IMR-90 (cell line): ENCODE results near the gene CITED4. TPM values are rescaled to one million over a fixed set of nuclear protein-coding genes. Genes with fewer than 3 reads are reported as not detected.

Source experiments
- ATAC-seq: fragments of 200-7000 bp; cut with Tn5 transposase; 2 replicates; pipeline ENCODE4 v1.9.1; 2020; ENCODE audit warnings: low read depth, mild to moderate bottlenecking, moderate library complexity
- BruUV-seq: library from RNA; stranded (reverse); fragments of 400-500 nt; replicated peaks from 2 replicates; lab custom pipeline; 2021; lab: Mats Ljungman, UMichigan
- CTCF ChIA-PET: fragments of 300-600 bp; formaldehyde crosslinking; extraction: SDS; loops from one replicate; lab custom pipeline; 2021; ENCODE audit warnings: antibody characterized with exemption; lab: Yijun Ruan, JAX
- POLR2A ChIA-PET: fragments of 300-600 bp; sonication (Branson Sonifier 250); formaldehyde crosslinking; loops from one replicate; lab custom pipeline; 2022; ENCODE audit warnings: antibody characterized with exemption; ENCODE audit not compliant: unreplicated experiment; lab: Charles Lee
- DNase-seq: peaks from one replicate; pipeline ENCODE4 v3.0.0; 2013
- H2AFZ ChIP-seq: replicated peaks from 2 replicates; pipeline ENCODE3; 2013; ENCODE audit warnings: low read length, mild to moderate bottlenecking; ENCODE audit not compliant: poor library complexity
- H2AK5ac ChIP-seq: 2 replicates; pipeline ENCODE4 v1.6.1; 2013; ENCODE audit warnings: low read depth, low read length, inconsistent platforms
- H2AK9ac ChIP-seq: replicated peaks from 2 replicates; pipeline ENCODE3; 2013; ENCODE audit warnings: mild to moderate bottlenecking, low read depth, low read length, moderate library complexity; ENCODE audit not compliant: poor library complexity
- H2BK120ac ChIP-seq: 2 replicates; pipeline ENCODE4 v1.6.1; 2013; ENCODE audit warnings: low read depth, low read length, inconsistent platforms
- H2BK15ac ChIP-seq: 3 replicates; pipeline ENCODE4 v1.6.1; 2013; ENCODE audit warnings: low read depth, low read length, inconsistent platforms
- H2BK20ac ChIP-seq: 2 replicates; pipeline ENCODE4 v1.6.1; 2013; ENCODE audit warnings: low read depth, mild to moderate bottlenecking, inconsistent platforms, low read length, moderate library complexity
- H2BK5ac ChIP-seq: 2 replicates; pipeline ENCODE4 v1.6.1; 2013; ENCODE audit warnings: mild to moderate bottlenecking, low read depth, low read length, inconsistent platforms; ENCODE audit not compliant: poor library complexity, severe bottlenecking
- H3K14ac ChIP-seq: replicated peaks from 2 replicates; pipeline ENCODE4 v1.6.1; 2013; ENCODE audit warnings: low read depth, low read length, inconsistent platforms
- H3K18ac ChIP-seq: 2 replicates; pipeline ENCODE4 v1.6.1; 2013; ENCODE audit warnings: low read depth, low read length, control low read depth
- H3K23ac ChIP-seq: 2 replicates; pipeline ENCODE4 v1.6.1; 2013; ENCODE audit warnings: low read depth, low read length, inconsistent platforms
- H3K27ac ChIP-seq: 2 replicates; pipeline ENCODE4 v1.5.1; 2013; ENCODE audit warnings: mild to moderate bottlenecking, control low read depth, low read length; ENCODE audit not compliant: insufficient read depth
- H3K27me3 ChIP-seq: 2 replicates; pipeline ENCODE4 v1.6.1; 2013; ENCODE audit warnings: low read length; ENCODE audit not compliant: control insufficient read depth, insufficient read depth
- H3K36me3 ChIP-seq: 2 replicates; pipeline ENCODE4 v1.6.1; 2013; ENCODE audit warnings: low read length, mixed read lengths; ENCODE audit not compliant: control insufficient read depth, insufficient read depth
- H3K4ac ChIP-seq: 2 replicates; pipeline ENCODE4 v1.6.1; 2013; ENCODE audit warnings: low read depth, low read length, inconsistent platforms
- H3K4me1 ChIP-seq: 2 replicates; pipeline ENCODE4 v1.6.1; 2013; ENCODE audit warnings: low read length, mixed read lengths; ENCODE audit not compliant: control insufficient read depth, insufficient read depth
- H3K4me2 ChIP-seq: 2 replicates; pipeline ENCODE4 v1.6.1; 2013; ENCODE audit warnings: low read depth, mild to moderate bottlenecking, control low read depth, low read length, moderate library complexity
- H3K4me3 ChIP-seq: 2 replicates; pipeline ENCODE4 v1.5.1; 2013; ENCODE audit warnings: low read depth, mild to moderate bottlenecking, control low read depth, low read length, moderate library complexity; ENCODE audit not compliant: insufficient read depth
- H3K56ac ChIP-seq: 2 replicates; pipeline ENCODE4 v1.6.1; 2013; ENCODE audit warnings: low read length, inconsistent platforms; ENCODE audit not compliant: insufficient read depth; ENCODE audit errors: extremely low read depth
- H3K79me1 ChIP-seq, 2 experiments: 2 replicates each; pipeline ENCODE4 v1.6.1; 2013; ENCODE audit warnings: low read length in 2 of 2, inconsistent platforms in 1 of 2, low read depth in 1 of 2
- H3K9ac ChIP-seq: 2 replicates; pipeline ENCODE4 v1.6.1; 2013; ENCODE audit warnings: low read depth, low read length, control low read depth
- H3K9me1 ChIP-seq: 2 replicates; pipeline ENCODE4 v1.6.1; 2013; ENCODE audit warnings: low read length, inconsistent platforms; ENCODE audit not compliant: insufficient read depth
- H3K9me3 ChIP-seq: 2 replicates; pipeline ENCODE4 v1.6.1; 2013; ENCODE audit warnings: low read length; ENCODE audit not compliant: control insufficient read depth, insufficient read depth
- H4K20me1 ChIP-seq: 2 replicates; pipeline ENCODE4 v1.6.1; 2013; ENCODE audit warnings: low read length, inconsistent platforms; ENCODE audit not compliant: insufficient read depth
- H4K5ac ChIP-seq: 2 replicates; pipeline ENCODE4 v1.6.1; 2013; ENCODE audit warnings: mild to moderate bottlenecking, low read depth, low read length, control low read depth
- H4K8ac ChIP-seq, 2 experiments: 2 replicates each; pipeline ENCODE4 v1.6.1; 2013; ENCODE audit warnings: low read depth in 2 of 2, low read length in 2 of 2, control low read depth in 1 of 2, inconsistent platforms in 1 of 2
- H4K91ac ChIP-seq: 2 replicates; pipeline ENCODE4 v1.6.1; 2013; ENCODE audit warnings: low read depth, low read length, inconsistent platforms; ENCODE audit not compliant: insufficient read depth
- BHLHE40 ChIP-seq: fragments of 150-350 bp; IDR thresholded peaks from 2 replicates; pipeline ENCODE4 v1.6.1; 2016; ENCODE audit warnings: mild to moderate bottlenecking, low read depth, low read length
- CEBPB ChIP-seq: IDR thresholded peaks from 2 replicates; pipeline ENCODE4 v1.6.1; 2012; ENCODE audit warnings: low read depth, low read length, improper control_type of control experiment
- CHD1 ChIP-seq: IDR thresholded peaks from 2 replicates; pipeline ENCODE4 v1.6.1; 2012; ENCODE audit warnings: low read depth, low read length, improper control_type of control experiment
- ELK1 ChIP-seq: fragments of 150-350 bp; IDR thresholded peaks from 2 replicates; pipeline ENCODE4 v1.6.1; 2016; ENCODE audit warnings: low read depth, mild to moderate bottlenecking, low read length, moderate library complexity, borderline replicate concordance
- FOS ChIP-seq: fragments of 150-350 bp; IDR thresholded peaks from 2 replicates; pipeline ENCODE4 v1.6.1; 2016; ENCODE audit warnings: low read depth, low read length
- MAFK ChIP-seq: IDR thresholded peaks from 2 replicates; pipeline ENCODE4 v1.6.1; 2012; ENCODE audit warnings: low read depth, low read length, improper control_type of control experiment
- MAZ ChIP-seq: IDR thresholded peaks from 2 replicates; pipeline ENCODE4 v1.6.1; 2012; ENCODE audit warnings: low read depth, mild to moderate bottlenecking, low read length, improper control_type of control experiment, moderate library complexity, borderline replicate concordance
- MXI1 ChIP-seq: IDR thresholded peaks from 2 replicates; pipeline ENCODE4 v1.6.1; 2012; ENCODE audit warnings: low read depth, mild to moderate bottlenecking, low read length, moderate library complexity, borderline replicate concordance
- NFE2L2 ChIP-seq: fragments of 150-350 bp; IDR thresholded peaks from 2 replicates; pipeline ENCODE4 v1.6.1; 2016; ENCODE audit warnings: low read depth, mild to moderate bottlenecking, low read length
- POLR2A ChIP-seq: IDR thresholded peaks from 2 replicates; pipeline ENCODE4 v1.6.1; 2012; ENCODE audit warnings: mild to moderate bottlenecking, low read depth, low read length
- RAD21 ChIP-seq: IDR thresholded peaks from 2 replicates; pipeline ENCODE4 v1.6.1; 2012; ENCODE audit warnings: low read length, improper control_type of control experiment
- RCOR1 ChIP-seq: IDR thresholded peaks from 2 replicates; pipeline ENCODE4 v1.6.1; 2012; ENCODE audit warnings: mild to moderate bottlenecking, low read length, improper control_type of control experiment; ENCODE audit not compliant: insufficient replicate concordance
- RFX5 ChIP-seq: IDR thresholded peaks from 2 replicates; pipeline ENCODE4 v1.8.0; 2012; ENCODE audit warnings: low read depth, mild to moderate bottlenecking, low read length, moderate library complexity
- SMC3 ChIP-seq: fragments of 150-350 bp; IDR thresholded peaks from 2 replicates; pipeline ENCODE4 v1.6.1; 2016; ENCODE audit warnings: low read depth, mild to moderate bottlenecking, antibody characterized with exemption, low read length, moderate library complexity
- WGBS, 2 experiments: methylation state at CpG; one replicate each; pipeline versions ENCODE4 v1.1.5 to v1.1.7; 2013; ENCODE audit warnings: missing lambda C conversion rate in 2 of 2; ENCODE audit not compliant: insufficient read length in 1 of 2; ENCODE audit errors: extremely low coverage in 2 of 2; 5-methylcytosine and 5-hydroxymethylcytosine counted together
- dilution Hi-C: fragments of 300-500 bp; cut with HindIII; formaldehyde crosslinking; loops from one replicate; pipeline ENCODE4 v1.14.3; 2018; ENCODE audit warnings: low sequenced_read_pairs; ENCODE audit not compliant: unreplicated experiment
- in situ Hi-C: fragments of 300-500 bp; cut with MboI; formaldehyde crosslinking; loops from 3 replicates; pipeline ENCODE4 v1.14.3; 2019; ENCODE audit warnings: low sequenced_read_pairs, inconsistent platforms, mixed read lengths
- intact Hi-C: fragments of 100-400 bp; cut with micrococcal nuclease; formaldehyde crosslinking; loops from 2 replicates; pipeline ENCODE4 v1.10.0; 2022
- polyA plus RNA-seq, 3 experiments: library from polyadenylated mRNA; depleted of rRNA; stranded (reverse); fragments of >200 nt; gene quantifications; 2 replicates each; pipeline ENCODE4 v1.2.3, GENCODE V29; 2012; ENCODE audit warnings: low replicate concordance in 1 of 3
- total RNA-seq: library from RNA; depleted of rRNA; stranded (reverse); fragments of >200 nt; gene quantifications from 2 replicates; pipeline ENCODE4 v1.2.3, GENCODE V29; 2012
- TF ChIP-seq, protein P1 (sequence below): conservative IDR thresholded peaks from 2 replicates; pipeline ENCODE4 v1.5.1; 2012; ENCODE audit warnings: mild to moderate bottlenecking, low read depth, low read length, improper control_type of control experiment

The CITED4 gene
- total and polyA plus RNA-seq, 2 of the 4 experiments (the other 2 are of a cell fraction), result under 0.01 to 1.6 TPM

GRCh38 chr1:40842691-40843090 is 19.5 kb downstream of the CITED4 start:
- H3K9me3 ChIP-seq, result peaks cover 12% of the 10 kb centered on the region
- H3K4me1 ChIP-seq, result no peaks in the 10 kb centered on the region
- H2BK20ac ChIP-seq, result no peak overlapping the region
- POLR2A ChIA-PET, result no interaction called here
- no peak overlapping the region for H3K9ac ChIP-seq
- peaks cover 17% of the 10 kb centered on the region for H3K27me3 ChIP-seq
- H4K5ac ChIP-seq, result no peak overlapping the region
- H4K20me1 ChIP-seq, result no peaks in the 10 kb centered on the region; the same call in 1 of the 2 replicates
- no peak overlapping the region for H4K91ac ChIP-seq
- in situ Hi-C loops, result loop anchor here (10.0 kb wide), 1 partner anchor 218 kb away; no protein-coding TSS in a partner anchor
- H2AFZ ChIP-seq, result no peak overlapping the region
- H3K23ac ChIP-seq, result no peak overlapping the region
- H3K9me1 ChIP-seq, result no peaks in the 10 kb centered on the region
- no peak overlapping the region for H2BK120ac ChIP-seq
- no peak overlapping the region for H2BK15ac ChIP-seq
- BruUV-seq, result no TSS peak
- no peak overlapping the region for H2AK5ac ChIP-seq
- H4K8ac ChIP-seq, result no peak overlapping the region
- no peak overlapping the region for H3K4ac ChIP-seq
- no peaks in the 10 kb centered on the region for H3K36me3 ChIP-seq
- no peak overlapping the region for H3K4me3 ChIP-seq
- H3K79me1 ChIP-seq, result no peaks in the 10 kb centered on the region
- WGBS, 2 experiments, result 100% methylated on average over 1 of the region's 3 CpGs; no CpG with 5 or more reads in 1 of the 2 experiments
- dilution Hi-C loops, result no loop called here
- H2BK5ac ChIP-seq, result no peak overlapping the region
- no peak overlapping the region for H3K4me2 ChIP-seq
- H3K18ac ChIP-seq, result no peak overlapping the region
- intact Hi-C loops, result no loop called here
- no peak overlapping the region for H3K14ac ChIP-seq
- CTCF ChIA-PET, result no interaction called here
- no peak for DNase-seq
- H3K56ac ChIP-seq, result no peak overlapping the region
- H2AK9ac ChIP-seq, result no peak overlapping the region
- no peak for ATAC-seq
- no peak for TF ChIP-seq POLR2A
- TF ChIP-seq BHLHE40, result no peak
- no peak for TF ChIP-seq FOS
- TF ChIP-seq MAZ, result no peak
- TF ChIP-seq CEBPB, result no peak
- TF ChIP-seq NFE2L2, result no peak
- no peak for TF ChIP-seq SMC3
- no peak for TF ChIP-seq MXI1
- TF ChIP-seq, protein P1, sequence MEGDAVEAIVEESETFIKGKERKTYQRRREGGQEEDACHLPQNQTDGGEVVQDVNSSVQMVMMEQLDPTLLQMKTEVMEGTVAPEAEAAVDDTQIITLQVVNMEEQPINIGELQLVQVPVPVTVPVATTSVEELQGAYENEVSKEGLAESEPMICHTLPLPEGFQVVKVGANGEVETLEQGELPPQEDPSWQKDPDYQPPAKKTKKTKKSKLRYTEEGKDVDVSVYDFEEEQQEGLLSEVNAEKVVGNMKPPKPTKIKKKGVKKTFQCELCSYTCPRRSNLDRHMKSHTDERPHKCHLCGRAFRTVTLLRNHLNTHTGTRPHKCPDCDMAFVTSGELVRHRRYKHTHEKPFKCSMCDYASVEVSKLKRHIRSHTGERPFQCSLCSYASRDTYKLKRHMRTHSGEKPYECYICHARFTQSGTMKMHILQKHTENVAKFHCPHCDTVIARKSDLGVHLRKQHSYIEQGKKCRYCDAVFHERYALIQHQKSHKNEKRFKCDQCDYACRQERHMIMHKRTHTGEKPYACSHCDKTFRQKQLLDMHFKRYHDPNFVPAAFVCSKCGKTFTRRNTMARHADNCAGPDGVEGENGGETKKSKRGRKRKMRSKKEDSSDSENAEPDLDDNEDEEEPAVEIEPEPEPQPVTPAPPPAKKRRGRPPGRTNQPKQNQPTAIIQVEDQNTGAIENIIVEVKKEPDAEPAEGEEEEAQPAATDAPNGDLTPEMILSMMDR, result no peak
- no peak for TF ChIP-seq RAD21
- no peak for TF ChIP-seq MAFK
- TF ChIP-seq RFX5, result no peak
- no peak for TF ChIP-seq CHD1
- no peak for TF ChIP-seq ELK1
- TF ChIP-seq RCOR1, result no peak
- no peak overlapping the region for H3K27ac ChIP-seq
